Nephron (organoid): ENCODE measurements around the gene CASP7.

Experiments
- H3K27ac Mint-ChIP-seq, 3 experiments: 2 replicates each; pipeline ENCODE4 v1.8.0; 2020; ENCODE audit warnings: mixed read lengths in 3 of 3, mild to moderate bottlenecking in 2 of 3, moderate library complexity in 1 of 3
- H3K27me3 Mint-ChIP-seq: 2 replicates; pipeline ENCODE4 v1.8.0; 2021; ENCODE audit warnings: low read depth, mild to moderate bottlenecking, moderate library complexity, mixed read lengths
- H3K36me3 Mint-ChIP-seq: 2 replicates; pipeline ENCODE4 v1.8.0; 2020; ENCODE audit warnings: low read depth, mixed read lengths
- H3K4me1 Mint-ChIP-seq: 2 replicates; pipeline ENCODE4 v1.8.0; 2020; ENCODE audit warnings: mixed read lengths
- H3K4me3 Mint-ChIP-seq, 3 experiments: 2 replicates each; pipeline ENCODE4 v1.8.0; 2020; ENCODE audit warnings: mild to moderate bottlenecking in 3 of 3, mixed read lengths in 3 of 3, moderate library complexity in 2 of 3
- H3K9me3 Mint-ChIP-seq: 2 replicates; pipeline ENCODE4 v1.8.0; 2020; ENCODE audit warnings: mixed read lengths
- TF ChIP-seq, protein P1 (sequence below), 3 experiments: fragments of 200-600 bp; sonication (generic); IDR thresholded peaks; one replicate each; pipeline ENCODE4 v1.5.0; 2021; ENCODE audit warnings: antibody characterized with exemption in 3 of 3; ENCODE audit not compliant: unreplicated experiment in 3 of 3

The CASP7 gene

DNA sequence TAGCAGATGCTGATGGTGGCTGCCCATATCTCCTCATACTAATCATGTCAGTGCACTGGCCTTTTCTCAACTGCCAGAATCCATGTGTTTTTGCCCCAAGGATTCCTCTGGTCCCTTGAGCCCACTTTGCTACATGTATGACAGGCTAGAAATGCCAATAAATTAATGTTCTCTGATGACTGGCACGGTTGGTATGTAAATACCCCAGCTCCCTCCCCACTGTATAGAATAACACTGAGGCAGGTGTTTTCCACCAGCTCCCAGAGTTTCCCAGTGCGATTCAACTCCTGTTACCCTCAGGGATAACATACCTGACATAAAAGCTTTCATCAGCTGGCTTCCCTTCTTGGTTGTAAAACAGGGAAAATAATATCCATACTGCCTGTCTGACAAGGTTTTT is 62.8 kb downstream of the CASP7 start:
- H3K27me3 Mint-ChIP-seq: peaks cover 12% of the 10 kb centered on the region
- TF ChIP-seq, protein P1, sequence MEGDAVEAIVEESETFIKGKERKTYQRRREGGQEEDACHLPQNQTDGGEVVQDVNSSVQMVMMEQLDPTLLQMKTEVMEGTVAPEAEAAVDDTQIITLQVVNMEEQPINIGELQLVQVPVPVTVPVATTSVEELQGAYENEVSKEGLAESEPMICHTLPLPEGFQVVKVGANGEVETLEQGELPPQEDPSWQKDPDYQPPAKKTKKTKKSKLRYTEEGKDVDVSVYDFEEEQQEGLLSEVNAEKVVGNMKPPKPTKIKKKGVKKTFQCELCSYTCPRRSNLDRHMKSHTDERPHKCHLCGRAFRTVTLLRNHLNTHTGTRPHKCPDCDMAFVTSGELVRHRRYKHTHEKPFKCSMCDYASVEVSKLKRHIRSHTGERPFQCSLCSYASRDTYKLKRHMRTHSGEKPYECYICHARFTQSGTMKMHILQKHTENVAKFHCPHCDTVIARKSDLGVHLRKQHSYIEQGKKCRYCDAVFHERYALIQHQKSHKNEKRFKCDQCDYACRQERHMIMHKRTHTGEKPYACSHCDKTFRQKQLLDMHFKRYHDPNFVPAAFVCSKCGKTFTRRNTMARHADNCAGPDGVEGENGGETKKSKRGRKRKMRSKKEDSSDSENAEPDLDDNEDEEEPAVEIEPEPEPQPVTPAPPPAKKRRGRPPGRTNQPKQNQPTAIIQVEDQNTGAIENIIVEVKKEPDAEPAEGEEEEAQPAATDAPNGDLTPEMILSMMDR (IDR thresholded peaks at IDR 0.05; ENCODE audit: unreplicated experiment in 3 of 3): no peak
- H3K4me1 Mint-ChIP-seq: peaks cover 6% of the 10 kb centered on the region
- no peak overlapping the region for H3K4me3 Mint-ChIP-seq
- H3K36me3 Mint-ChIP-seq: no peaks in the 10 kb centered on the region
- peaks cover 2% of the 10 kb centered on the region for H3K9me3 Mint-ChIP-seq
- no peak overlapping the region for H3K27ac Mint-ChIP-seq

DNA sequence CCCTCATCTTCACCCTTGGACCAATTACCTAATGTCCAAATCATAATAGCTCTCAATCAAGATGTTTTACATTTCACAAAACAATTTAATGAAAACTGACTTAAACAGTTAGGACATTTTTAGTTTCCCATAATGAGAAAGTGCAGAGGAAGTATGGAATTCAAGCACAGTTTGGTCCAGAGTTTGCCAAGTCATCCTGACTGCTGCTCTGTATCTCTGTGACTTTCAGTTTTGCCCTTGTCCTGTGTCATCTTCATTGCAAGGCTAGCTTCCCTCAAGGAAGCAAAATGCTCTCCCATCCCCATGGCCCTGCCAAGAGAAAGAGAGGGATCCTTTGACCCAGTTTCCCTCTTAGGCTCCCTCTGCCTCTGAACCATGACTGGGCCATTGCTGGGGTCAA is 63.9 kb downstream of the CASP7 start:
- Mint-ChIP-seq H3K36me3 (no peaks in the 10 kb centered on the region), H3K4me1 (peaks cover 6% of the 10 kb centered on the region), H3K4me3 (no peak overlapping the region), H3K27ac (no peak overlapping the region), H3K27me3 (peaks cover 12% of the 10 kb centered on the region), H3K9me3 (peaks cover 2% of the 10 kb centered on the region)
- TF ChIP-seq, protein P1 (IDR thresholded peaks at IDR 0.05; ENCODE audit: unreplicated experiment in 3 of 3): no peak

DNA sequence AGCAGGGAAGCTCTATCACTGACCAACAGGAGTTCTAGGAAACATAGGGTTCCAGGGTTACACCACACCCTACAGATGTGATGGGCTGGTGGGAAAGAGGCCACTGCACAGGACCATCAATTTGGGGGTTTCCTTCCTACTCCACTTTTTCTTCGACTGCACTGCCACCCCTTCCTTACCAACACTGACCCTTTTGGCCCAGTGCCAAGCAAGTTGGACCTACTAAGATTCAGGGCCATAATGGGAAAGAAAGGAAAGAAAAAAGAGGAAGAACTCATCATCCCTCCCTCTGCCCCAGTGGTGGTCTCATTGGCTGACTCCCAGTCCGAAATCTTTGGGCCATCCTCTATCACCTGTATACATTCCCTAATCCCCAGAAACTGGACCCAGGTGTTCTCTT is 65.7 kb downstream of the CASP7 start:
- Mint-ChIP-seq H3K4me1 (peaks cover 6% of the 10 kb centered on the region), H3K36me3 (no peaks in the 10 kb centered on the region)

DNA sequence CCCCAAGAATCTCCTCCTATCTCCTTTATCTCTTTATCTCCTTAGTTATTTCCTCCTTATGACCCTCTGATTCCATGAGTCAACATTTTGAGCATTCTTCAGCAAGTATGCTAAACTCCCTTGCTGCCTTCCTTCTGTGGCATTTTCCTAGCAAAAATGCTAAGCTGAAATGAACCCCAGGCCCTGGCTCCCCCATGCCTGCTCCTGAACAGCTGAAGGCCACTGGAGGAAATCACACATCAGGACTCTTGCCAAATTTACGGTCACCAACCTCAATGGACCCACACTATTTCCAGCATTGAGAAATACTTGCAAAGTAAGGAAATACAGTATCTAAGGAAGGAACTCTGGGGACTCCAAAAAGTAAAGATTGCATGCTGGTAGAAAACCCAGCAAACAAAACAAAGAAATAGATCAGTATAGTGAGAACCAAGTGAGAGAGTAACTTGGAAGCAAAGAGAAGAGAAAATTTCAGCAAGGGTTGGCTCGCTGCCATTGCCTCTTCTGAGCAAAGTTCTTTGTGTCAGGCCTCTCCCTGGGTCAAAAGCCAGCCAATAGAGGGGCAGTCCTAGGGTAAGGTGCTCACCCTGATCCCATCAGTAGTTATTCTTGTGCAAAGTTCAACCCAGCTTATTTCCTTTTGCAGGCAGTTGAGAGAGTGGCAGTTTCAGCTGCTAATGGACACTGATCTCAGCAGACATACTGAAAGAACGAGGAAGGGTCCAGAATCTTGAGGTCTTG is 66.7 kb downstream of the CASP7 start:
- peaks cover 12% of the 10 kb centered on the region for H3K27me3 Mint-ChIP-seq
- TF ChIP-seq, protein P1 (IDR thresholded peaks at IDR 0.05; ENCODE audit: unreplicated experiment in 3 of 3): no peak
- no peaks in the 10 kb centered on the region for H3K36me3 Mint-ChIP-seq
- H3K4me3 Mint-ChIP-seq: no peak overlapping the region
- H3K27ac Mint-ChIP-seq: no peak overlapping the region
- H3K4me1 Mint-ChIP-seq: peaks cover 6% of the 10 kb centered on the region
- H3K9me3 Mint-ChIP-seq: peaks cover 2% of the 10 kb centered on the region

More for the DNA sequence above, 65.7 kb downstream of the CASP7 start:
- H3K27ac Mint-ChIP-seq: no peak overlapping the region
- TF ChIP-seq, protein P1 (IDR thresholded peaks at IDR 0.05; ENCODE audit: unreplicated experiment in 3 of 3): no peak
- H3K27me3 Mint-ChIP-seq: peaks cover 12% of the 10 kb centered on the region
- H3K9me3 Mint-ChIP-seq: peaks cover 2% of the 10 kb centered on the region
- H3K4me3 Mint-ChIP-seq: no peak overlapping the region

DNA sequence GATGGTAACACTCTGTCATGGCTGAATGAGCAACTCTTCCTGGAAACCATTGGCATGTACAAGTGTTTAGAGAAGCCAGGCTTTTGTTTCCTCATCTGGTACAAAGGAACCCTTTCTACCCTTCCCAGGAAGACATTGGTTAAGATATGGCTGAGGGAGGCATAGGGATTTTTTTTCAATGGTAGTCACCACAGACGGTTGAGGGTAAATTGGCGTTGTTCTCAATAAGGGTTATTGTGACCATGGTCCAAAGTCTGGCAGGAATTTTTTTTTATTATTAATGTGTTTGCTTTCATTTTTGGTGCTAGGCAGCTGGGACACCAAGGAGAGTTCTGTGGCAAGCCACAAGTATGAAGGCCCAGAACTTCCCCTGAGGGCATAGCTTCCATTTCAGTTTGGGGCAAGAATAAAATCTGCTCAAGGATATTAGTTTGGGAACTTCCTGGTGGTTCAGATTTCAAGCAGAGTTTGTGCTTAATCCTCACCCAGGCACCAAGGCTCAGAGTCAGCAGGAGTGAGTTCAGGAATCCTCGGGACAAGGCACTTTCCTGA is 71.5 kb downstream of the CASP7 start, which contains the start of gene PLEKHS1:
Gene PLEKHS1, plus strand, starts transcription at position 502 of the 552 bp plus-strand sequence. CDS start 3,596 bp downstream, outside the sequence.
- H3K4me1 Mint-ChIP-seq: peaks cover 14% of the 10 kb centered on the region
- H3K27ac Mint-ChIP-seq: no peak within 1 kb of the TSS
- no peaks in the 10 kb centered on the region for H3K27me3 Mint-ChIP-seq
- H3K9me3 Mint-ChIP-seq: peaks cover 2% of the 10 kb centered on the region
- TF ChIP-seq, protein P1 (IDR thresholded peaks at IDR 0.05; ENCODE audit: unreplicated experiment in 3 of 3): no peak
- H3K36me3 Mint-ChIP-seq: no peaks in the 10 kb centered on the region
- H3K4me3 Mint-ChIP-seq: no peak within 1 kb of the TSS
